ENCODE measurements around the gene MMP12.
"Not testable (repeated sequence)": the region's sequence is repeated elsewhere in the genome, so short reads cannot be mapped to it uniquely, and the experiment has no call there.

MMP12 gene

DNA sequence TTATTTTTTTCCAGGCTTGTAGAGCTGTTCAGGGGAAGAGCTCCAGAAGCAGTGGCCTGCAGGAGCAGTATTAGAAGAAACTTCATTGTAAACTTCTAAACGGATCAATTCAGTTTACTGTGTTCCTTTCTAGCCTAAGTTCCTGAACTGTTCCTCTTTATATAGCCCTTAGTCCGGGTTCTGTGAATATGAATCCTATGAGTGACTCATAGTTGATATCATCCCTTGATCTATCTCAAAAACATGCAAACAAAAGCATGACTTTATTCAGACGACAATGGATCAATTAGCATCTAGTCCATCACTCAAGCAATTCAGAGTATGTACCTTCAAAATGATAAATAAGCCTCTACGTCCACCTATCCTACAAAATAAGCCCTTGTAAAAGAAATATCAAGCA lies at the start of gene MMP12:
Gene MMP12, minus strand, starts transcription at position 131 of the 400 bp plus-strand sequence. Its CDS starts 45 bp downstream, at position 86.
- DNase-seq (ENCODE audit: low read depth in 2 of 3, low spot score in 2 of 3), result no peak

DNA sequence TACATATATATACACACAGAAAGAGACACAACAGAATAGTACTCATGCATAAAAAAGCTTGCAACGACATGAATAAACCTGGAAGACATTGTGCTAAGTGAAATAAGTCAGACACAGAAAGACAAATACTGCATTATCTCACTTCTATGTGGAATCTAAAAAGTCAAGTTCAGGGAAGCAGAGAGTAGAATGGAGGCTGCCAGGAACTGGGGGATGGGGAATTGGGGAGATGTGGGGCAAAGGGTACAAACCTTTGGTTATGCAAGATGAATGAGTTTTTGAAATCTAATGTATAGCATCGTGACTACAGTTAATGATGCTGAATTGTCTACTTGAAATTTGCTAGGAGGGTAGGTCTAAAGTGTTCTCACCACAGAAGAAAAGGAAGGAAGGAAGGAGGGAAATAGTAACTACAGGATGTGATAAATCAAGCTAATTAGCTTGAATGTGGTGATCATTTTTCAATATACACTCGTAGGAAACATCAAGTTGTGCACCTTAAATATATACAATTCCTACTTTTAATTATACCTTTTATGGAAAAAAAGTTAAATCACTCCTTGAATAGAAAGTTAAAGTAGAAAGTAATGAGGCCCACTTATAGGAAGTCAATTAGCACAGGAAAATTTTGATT lies 46.9 kb upstream of the MMP12 start:
- DNase-seq (ENCODE audit: low read depth in 2 of 3, low spot score in 2 of 3), result no peak

DNA sequence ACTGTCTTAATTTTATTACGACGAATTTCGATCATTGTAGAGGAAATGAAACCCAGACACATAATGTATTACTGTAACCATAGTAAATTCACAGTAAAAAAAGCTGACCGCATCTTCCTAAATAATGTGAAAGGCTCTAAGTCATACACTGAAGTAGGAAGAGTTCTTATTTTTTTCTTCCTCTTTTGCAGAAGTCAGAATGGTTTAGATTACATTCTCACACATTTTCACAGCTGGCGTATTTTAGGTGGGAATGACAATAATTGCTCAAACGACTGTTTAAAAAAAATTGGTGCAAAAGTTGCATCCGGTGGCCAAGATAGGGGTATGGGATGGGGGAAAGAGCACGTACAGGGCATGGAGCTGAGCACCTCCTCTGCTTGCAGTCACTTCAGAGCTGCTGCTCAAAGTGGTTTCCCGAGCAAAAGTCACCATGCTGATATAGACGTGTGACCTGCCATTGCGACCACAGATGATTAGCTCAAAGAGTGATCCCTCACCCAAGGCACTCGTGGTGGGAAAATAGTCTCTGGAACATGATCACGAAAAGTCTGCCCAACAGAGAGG lies 45.4 kb upstream of the MMP12 start:
- no peak for DNase-seq (ENCODE audit: low read depth in 2 of 3, low spot score in 2 of 3)

DNA sequence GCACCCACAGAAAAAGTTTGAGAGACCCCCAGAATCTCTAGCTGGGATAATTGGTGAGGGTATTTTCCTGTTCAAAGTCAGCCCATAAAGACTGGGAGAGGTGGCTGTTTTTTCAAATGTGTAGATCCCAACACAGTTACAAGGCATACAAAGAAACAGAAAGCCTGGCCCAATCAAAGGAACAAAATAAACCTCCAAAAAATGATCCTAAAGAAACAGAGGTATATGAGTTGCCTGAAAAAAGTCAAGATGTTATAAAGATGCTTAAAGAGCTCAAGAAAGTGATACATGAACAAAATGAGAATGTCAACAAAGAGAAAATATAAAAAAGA lies 40.2 kb upstream of the MMP12 start:
- no peak for DNase-seq (ENCODE audit: low read depth in 2 of 3, low spot score in 2 of 3)

DNA sequence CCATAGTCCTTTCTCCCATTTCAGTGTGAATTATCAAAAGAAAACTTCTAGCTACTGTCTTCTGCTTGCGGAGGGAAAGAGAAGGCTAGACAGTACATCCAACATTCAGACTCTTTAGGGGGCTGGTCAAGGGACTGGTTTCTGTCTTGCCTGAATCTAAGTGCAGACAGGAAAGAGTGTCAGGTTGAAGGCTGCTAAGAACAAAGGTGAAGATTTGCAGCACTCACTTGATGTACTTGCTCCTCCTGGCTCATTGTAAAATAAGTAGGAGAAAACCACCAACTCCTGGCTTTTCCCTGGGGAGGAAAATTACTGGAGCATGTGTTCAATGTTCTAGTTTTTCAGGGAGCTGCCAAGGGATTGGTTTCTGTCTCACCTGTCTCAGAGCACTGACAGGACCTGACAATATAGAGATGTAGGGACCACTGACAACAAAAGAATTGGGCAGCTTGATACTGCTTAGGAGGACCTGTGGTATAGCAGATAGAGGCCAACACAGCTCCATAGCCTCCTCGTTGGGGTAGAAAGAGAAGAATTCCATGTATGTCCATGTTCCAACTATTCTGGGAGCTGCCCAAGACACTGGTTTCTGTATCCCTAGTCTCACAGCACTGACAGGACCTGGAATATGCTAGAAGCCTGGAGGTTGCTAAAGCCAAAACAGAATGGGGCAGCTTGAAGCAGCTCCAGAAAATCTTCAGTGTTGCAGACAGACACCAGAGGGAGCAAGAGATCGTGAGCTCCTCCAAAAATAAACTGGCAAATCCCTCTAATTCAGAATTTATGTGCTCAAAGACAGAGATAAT lies 39.7 kb upstream of the MMP12 start:
- DNase-seq (ENCODE audit: low read depth in 2 of 3, low spot score in 2 of 3), result no peak

DNA sequence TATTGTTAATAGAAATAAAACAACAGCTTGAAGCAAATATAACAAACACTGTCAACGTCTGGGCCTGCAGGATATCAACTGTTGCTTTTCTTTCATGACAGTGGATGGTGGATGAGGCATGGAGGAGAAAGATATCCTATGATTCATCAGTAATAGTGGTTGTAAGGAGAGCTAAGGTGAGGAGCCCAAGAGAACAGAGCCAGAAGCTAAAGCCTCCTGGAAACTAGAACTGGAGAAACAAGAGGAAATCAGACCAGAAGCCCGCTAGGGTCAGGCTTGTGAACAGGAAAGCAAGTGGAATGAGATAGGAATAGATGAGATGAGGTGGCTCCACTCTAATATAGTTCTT lies 37.7 kb upstream of the MMP12 start:
- DNase-seq (ENCODE audit: low read depth in 2 of 3, low spot score in 2 of 3), result no peak

DNA sequence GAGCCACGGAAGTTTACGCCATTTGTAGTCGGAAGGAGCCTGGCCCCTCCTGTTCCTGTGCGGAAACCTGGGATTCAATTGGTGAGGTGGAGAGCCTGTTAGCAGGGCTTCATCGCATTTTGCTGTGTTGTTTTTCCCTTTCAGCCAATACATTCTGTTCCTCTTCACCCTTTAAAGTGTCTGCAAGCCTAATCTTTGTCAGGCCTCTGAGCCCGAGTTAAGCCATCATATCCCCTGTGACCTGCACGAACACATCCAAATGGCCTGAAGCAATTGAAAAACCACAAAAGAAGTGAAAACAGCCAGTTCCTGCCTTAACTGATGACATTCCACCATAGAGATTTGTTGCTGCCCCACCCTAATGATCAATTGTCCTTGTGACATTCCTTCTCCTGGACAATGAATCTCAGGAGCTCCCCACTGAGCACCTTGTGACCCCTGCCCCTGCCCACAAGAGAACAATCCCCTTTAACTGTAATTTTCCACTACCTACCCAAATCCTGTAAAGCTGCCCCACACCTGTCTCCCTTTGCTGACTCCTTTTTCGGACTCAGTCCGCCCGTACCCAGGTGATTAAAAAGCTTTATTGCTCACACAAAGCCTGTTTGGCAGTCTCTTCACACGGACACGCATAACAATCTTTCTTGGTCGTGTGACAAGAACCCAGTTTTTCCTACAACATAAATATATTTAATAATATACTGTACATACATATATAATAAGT lies 37.1 kb upstream of the MMP12 start:
- DNase-seq (ENCODE audit: low read depth in 2 of 3, low spot score in 2 of 3), result no peak

DNA sequence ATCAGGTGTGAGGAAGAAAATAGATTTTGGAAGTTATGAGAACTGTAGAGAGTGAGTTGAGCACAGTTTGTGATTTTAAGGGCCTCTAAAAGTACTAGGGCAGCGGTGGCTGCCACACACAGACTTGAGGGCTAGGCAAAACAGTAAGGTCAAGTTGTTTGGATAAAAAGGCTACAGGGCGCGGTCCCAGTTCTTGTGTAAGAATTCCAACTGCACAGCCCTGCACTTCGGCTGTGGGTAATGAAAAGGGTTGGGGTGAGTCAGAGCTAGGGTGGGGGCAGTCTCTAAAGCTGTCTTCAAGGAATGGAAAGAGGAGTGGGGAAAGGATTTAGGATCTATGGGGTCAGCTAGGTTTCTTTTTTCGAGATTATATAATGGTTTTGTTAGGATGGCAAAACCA lies 31.1 kb upstream of the MMP12 start:
- not testable (repeated sequence) for DNase-seq (ENCODE audit: low read depth in 2 of 3, low spot score in 2 of 3)

DNA sequence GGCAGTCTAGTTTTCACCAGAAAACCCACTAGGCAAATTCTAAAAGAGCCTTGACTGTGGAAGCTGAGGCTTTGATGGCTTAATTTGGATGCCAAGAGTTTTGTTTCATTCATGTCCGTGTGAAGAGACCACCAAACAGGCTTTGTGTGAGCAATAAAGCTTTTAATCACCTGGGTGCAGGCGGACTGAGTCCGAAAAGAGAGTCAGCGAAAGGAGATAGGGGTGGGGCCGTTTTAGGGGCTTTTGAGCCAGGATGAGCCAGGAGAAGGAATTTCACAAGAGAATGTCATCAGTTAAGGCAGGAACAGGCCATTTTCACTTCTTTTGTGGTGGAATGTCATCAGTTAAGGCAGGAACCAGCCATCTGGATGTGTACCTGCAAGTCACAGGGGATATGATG lies 29.1 kb upstream of the MMP12 start:
- DNase-seq (ENCODE audit: low read depth in 2 of 3, low spot score in 2 of 3), result not testable (repeated sequence)

DNA sequence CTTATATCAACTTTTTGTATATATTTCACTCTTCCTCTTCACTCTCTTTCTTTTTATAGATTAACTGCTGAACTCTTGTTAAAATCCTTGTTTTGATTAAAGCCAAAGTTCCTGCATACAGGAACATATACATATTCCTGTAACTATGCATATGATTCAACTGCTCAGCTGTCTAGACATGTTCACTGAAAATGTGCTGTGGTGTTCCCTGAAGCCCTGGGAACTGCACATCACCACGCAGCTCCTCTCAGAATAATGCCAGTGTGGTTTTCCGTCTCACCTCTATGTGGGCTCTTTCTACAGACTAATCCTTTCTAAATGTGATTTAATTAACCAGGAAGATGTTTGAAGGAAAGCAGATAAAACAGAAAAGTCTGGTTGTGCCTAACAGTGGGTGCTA lies 25.6 kb upstream of the MMP12 start:
- no peak for DNase-seq (ENCODE audit: low read depth in 2 of 3, low spot score in 2 of 3)

DNA sequence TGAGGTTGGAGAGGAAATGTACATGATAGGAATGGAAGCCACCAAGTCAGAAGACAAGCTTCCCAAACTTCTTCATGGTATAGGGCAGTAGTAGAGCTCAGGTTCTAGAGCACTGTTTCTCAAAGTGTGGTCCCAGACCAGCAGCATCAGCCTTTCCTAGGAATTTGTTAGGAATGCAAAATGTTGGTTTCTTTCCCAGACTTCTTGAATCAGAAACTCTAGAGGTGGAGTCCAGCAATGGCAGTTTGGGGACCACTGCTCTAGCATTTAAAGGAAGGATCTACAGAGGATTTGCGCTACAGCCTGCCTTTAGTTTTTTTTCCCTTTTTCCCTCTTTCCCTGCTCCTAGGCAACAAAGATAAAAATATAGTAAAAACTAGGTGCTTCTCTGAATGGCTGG lies 17.0 kb upstream of the MMP12 start:
- no peak for DNase-seq (ENCODE audit: low read depth in 2 of 3, low spot score in 2 of 3)

DNA sequence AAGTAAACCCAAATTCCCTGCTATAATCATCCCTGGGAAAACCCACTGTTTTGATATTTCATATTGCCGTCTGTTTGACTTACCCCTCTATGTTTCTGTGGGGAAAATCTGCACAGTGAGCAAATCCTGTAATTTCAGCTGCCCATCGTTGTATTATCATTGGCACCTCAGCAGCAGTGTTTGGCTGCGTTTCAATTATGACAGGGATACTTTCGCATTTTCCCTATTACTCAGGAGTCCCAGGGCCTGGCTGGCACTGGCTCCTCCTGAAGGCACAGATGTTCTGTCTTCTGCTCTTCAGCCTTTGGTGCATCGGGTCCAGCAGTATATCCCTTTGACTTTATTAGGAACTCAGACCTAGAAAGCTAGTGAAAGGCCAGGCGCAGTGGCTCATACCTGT lies 12.2 kb upstream of the MMP12 start:
- no peak for DNase-seq (ENCODE audit: low read depth in 2 of 3, low spot score in 2 of 3)

DNA sequence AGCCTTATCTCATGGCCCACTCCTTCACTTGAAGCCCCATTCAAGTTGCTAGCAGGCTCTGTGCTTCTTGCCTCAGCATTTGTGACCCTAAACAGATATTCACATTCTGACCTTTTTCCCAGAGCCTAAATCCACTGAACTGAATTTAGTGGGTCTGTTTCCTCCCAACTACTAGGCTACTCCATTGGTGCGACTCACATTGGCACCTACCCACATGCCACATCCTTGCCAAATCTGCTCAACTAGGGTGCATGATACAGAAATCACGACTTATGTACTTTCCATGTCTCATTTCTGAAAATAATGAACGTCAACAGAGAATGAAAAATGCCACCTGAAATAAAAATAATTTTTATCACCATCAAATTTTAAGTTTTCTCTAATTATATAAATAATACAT lies 8.4 kb upstream of the MMP12 start:
- DNase-seq (ENCODE audit: low read depth in 2 of 3, low spot score in 2 of 3), result no peak

DNA sequence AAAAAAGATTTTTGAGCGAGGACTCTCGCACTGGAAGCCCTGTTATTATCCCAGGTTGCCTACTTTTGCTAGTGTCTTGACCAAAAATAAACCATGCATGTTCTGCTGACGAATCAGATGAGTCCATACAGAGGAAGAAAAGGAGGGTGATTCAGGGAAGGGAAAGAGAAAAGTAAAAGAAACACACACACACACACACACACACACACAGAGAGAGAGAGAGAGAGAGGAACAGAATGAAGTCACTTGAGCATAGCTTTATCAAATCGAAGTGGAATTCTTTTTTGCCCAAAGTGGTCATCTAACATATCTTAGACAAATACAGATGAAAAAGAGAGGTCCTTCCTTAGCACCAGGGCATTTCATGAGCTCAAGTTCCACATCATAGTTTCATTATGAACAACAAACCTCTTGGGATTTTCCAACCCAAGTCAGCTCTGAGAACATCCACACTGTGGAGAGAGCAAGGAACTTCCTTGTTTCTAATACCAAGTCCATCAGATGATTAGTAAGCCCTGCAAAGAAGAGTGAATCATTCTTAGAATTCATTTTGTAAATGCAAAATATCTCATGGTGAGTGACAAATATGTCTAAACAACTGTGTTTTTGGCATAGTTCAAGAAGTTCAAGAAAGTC lies 7.7 kb upstream of the MMP12 start:
- no peak for DNase-seq (ENCODE audit: low read depth in 2 of 3, low spot score in 2 of 3)

DNA sequence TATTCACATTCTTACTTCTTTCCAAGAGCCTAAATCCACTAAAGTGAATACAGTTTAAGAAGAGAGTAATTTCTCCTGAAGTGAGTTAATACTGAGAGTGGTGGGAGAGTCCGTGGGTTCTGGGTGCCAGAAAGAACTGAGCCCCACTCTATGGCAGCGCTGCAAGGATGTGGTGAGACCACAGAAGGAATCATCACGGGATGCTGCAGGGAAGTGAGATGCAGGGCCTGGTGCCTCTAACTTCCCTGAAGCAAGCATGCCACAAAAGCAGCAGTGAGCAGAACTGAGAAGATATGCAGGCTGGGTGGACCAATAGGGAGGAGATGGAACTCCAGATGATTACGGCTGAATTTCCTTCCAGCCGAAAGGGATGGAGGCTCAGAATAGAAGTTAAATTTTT lies 5.0 kb upstream of the MMP12 start:
- no peak for DNase-seq (ENCODE audit: low read depth in 2 of 3, low spot score in 2 of 3)

DNA sequence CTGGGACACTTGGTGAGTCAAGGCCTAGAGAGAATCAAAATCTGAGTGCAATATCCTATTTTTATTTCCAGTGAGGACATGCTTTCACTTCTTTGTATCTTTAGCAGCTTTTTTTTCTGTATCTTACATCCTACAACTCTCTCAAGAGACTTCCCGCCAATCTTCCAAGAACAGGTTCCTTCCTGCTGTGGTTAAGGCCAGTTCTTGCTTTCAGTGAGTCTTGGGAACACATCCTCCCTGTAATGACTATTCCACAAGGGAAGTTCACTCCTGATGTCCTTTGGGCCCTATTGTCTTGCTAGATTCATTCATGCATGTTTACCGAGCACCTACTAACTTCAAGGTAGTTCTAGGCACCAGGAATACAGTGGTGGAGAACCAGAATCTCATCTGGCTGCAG lies 3.8 kb upstream of the MMP12 start:
- DNase-seq (ENCODE audit: low read depth in 2 of 3, low spot score in 2 of 3), result no peak

DNA sequence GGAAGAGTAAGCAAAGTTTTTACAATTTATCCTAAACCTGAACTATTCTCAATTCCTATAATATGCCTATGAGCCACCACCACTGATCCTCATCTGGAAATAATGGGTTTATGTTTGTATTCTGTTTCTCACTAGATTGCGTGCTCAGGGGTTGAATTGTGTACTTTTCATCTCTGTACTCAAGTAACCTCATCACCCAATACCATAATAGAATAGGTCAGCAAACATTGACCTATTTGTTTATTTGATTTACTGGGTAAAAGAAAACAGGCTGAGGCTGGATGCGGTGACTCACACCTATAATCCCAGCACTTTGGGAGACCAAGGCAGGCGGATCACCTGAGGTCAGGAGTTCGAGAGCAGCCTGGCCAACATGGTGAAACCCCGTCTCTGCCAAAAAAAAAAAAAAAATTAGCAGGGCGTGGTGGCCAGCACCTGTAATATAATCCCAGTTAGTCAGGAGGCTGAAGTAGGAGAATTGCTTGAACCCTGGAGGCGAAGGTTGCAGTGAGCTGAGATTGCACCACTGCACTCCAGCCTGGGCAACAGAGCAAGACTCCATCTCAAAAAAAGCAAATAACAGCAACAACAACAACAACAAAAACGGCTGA lies 5.3 kb downstream of the MMP12 start:
- DNase-seq (ENCODE audit: low read depth in 2 of 3, low spot score in 2 of 3), result not testable (repeated sequence)

DNA sequence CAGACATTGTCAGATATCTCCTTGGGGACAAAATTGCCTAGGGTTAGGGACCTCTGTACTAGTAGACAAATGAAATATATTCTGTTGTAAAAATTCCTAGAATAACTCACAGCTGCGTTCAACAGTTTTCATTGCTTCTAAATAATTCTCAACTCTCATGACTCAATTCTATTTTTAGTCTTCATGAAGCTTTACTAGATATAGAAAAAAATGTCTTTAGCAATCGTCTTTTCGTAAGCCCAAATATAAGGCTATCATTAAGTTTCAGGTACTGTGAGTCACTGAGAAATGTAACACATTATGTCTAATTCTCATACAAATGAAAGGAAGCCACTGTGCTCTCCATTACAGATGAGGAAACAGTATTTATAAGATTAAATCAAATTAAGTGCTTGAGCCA lies 6.4 kb downstream of the MMP12 start:
- DNase-seq (ENCODE audit: low read depth in 2 of 3, low spot score in 2 of 3), result no peak

DNA sequence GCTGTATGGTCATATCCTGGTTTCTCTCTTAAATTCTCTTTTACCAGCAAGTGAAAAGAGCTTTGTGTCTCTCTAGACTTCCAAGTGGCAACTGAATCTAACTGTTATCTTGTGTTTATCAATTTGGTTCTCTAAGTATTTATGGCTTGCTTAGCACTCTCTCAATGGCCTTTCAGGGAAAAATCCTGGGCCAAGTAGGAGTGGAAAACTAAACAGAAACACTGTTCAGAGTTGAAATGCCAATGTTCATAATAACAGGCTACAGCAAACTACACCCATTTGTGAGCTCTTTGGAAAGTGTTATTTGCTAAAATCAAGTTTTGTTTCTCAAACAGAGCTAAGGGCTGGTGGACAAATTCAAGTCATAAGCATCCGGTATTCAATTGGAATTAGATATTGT lies 10.1 kb downstream of the MMP12 start:
- no peak for DNase-seq (ENCODE audit: low read depth in 2 of 3, low spot score in 2 of 3)

DNA sequence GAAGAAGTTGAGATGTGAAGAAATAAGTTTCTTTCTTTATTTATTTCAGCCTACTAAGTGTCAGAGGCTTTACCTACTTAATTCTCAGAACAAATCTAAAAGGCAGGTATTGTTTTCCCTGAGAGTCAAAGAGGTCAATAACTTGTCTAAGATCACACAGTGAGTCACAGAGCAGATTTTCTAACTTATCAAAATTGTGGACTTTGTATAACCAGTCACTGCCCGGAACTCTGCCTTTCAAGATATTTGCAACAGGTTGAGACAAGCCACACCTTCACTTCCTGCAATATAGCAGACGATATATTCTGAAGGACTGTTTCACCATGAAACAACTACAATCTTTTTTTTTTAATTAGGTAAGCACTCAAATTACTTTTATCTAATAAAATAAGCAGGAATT lies 20.8 kb downstream of the MMP12 start:
- DNase-seq (ENCODE audit: low read depth in 2 of 3, low spot score in 2 of 3), result no peak

DNA sequence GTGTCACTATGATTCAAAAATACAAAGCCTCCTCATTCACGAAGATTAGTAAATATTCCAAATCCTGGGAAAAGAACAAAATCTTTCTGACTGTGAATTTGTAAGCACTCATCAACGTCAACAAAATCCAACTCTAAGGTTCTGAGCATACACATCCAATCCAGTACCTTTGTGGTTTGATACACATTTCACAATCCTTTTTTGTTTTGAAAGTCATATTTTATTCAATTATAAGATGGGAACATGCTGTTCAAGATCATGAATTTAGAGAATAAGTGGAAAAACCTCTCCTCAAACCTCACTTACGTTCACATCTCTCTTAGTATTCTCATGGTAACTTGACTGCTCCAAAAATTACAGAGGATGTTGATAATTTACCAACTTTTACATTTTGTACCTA lies 21.7 kb downstream of the MMP12 start:
- no peak for DNase-seq (ENCODE audit: low read depth in 2 of 3, low spot score in 2 of 3)
